Loucy (cell line): ENCODE measurements around the gene WDHD1.

Experiments used
- EZH2phosphoT487 ChIP-seq: fragments of 200-600 bp; IDR thresholded peaks from 2 replicates; pipeline ENCODE4 v1.6.1; 2018; ENCODE audit warnings: antibody characterized with exemption, mild to moderate bottlenecking, moderate library complexity, borderline replicate concordance
- TF ChIP-seq, protein P1 (sequence below): fragments of 200-600 bp; sonication (generic); conservative IDR thresholded peaks from 2 replicates; pipeline ENCODE4 v1.5.1; 2014; ENCODE audit warnings: mild to moderate bottlenecking, antibody characterized with exemption, low read length

DNA sequence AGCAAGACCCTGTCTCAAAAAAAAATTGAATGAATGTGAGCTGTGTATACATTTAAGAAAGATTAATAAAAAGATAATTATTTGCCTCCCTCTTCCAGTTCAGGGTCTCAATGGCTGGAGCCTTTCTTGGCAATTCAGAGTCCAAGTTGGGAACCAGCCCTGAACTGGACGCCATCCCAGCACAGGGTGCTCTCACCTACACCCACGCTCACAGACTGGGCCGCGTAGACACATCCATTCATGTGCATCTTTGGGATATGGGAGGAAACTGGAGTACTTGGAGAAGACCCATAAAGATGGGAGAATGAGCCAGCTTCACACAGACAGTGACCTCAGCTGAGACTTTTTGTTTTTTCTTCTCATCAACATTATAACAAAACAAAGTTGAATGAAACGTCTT is 31.0 kb upstream of the WDHD1 start:
- TF ChIP-seq, protein P1, sequence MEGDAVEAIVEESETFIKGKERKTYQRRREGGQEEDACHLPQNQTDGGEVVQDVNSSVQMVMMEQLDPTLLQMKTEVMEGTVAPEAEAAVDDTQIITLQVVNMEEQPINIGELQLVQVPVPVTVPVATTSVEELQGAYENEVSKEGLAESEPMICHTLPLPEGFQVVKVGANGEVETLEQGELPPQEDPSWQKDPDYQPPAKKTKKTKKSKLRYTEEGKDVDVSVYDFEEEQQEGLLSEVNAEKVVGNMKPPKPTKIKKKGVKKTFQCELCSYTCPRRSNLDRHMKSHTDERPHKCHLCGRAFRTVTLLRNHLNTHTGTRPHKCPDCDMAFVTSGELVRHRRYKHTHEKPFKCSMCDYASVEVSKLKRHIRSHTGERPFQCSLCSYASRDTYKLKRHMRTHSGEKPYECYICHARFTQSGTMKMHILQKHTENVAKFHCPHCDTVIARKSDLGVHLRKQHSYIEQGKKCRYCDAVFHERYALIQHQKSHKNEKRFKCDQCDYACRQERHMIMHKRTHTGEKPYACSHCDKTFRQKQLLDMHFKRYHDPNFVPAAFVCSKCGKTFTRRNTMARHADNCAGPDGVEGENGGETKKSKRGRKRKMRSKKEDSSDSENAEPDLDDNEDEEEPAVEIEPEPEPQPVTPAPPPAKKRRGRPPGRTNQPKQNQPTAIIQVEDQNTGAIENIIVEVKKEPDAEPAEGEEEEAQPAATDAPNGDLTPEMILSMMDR = no peak
- TF ChIP-seq EZH2phosphoT487 = no peak
